HG03045 (cell line): Measurements from ENCODE around the gene NOX3.

ENCODE experiments used
- ATAC-seq: cut with Tn5 transposase; IDR thresholded peaks from one replicate; pipeline ENCODE4 v1.9.1; 2021; ENCODE audit warnings: mild to moderate bottlenecking, moderate library complexity; ENCODE audit not compliant: unreplicated experiment

Gene NOX3

DNA sequence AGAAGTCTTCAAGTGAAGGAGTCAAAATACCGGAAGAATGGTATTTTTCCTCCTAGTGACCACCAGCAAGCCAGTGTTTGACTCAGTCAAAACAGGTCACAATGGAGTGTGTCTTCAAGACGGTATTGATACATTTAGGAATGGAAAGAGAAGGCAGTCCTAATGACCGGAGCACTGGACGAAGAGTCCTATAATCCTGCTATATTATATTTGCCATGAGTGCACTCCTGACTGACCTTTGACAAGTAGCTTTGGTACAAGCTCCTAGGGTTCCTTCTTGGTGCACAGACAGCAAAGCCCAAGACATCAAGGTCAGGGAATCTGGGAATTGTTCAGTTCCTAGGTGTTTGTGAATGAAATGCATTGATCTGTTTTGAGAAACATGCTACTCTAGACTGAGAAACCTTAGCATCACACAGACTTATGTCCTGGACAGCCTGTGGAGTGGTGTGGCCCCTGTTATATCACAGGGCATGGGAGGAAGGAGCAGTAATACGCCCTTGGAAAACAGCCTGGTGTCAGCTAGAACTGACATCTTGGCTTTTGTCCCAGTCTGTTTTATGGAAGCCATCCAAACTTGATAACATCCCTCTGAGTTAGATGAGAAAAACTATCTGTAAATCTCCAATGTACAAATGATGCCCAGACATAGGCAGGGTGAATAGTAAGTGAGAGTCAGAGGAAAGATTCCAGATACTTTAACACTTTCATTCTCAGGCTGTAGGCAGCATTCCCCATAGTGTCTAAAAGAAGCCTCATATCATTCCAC is 18.5 kb downstream of the NOX3 start:
- no peak for ATAC-seq

GRCh38 chr6:155434829-155435423 is 20.7 kb downstream of the NOX3 start:
- ATAC-seq: no peak

GRCh38 chr6:155434096-155434495 is 21.5 kb downstream of the NOX3 start:
- no peak for ATAC-seq

- no peak for ATAC-seq
These were observed 23.3 kb downstream of the NOX3 start for GRCh38 chr6:155432293-155432692.

GRCh38 chr6:155429321-155429893 is 26.2 kb downstream of the NOX3 start:
- no peak for ATAC-seq

DNA sequence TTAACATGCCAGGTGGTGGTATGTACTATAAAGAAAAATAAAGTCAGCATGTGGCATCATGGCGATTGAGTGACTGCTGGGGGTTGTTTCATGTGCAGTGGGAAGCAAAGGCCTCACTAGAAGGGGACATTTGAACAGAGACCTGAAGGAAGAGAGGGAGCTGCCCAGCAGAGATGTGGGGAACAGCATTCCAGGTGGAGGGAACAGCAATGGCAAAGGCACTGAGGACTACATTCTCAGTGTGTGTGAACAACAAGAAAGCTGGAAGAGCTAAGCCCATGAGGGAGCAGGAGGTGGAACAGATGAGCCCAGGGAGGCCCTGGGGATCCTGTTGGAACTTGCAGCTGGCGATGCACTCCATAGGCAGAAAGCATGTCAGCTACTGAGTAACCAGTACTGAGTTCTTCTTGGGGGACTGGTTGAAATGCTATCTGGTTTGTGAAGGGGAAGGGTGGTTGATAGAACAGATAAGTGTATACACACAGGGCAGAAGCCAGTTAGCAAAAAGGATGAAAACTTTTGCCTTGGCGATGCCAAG is 29.2 kb downstream of the NOX3 start:
- ATAC-seq: no peak

DNA sequence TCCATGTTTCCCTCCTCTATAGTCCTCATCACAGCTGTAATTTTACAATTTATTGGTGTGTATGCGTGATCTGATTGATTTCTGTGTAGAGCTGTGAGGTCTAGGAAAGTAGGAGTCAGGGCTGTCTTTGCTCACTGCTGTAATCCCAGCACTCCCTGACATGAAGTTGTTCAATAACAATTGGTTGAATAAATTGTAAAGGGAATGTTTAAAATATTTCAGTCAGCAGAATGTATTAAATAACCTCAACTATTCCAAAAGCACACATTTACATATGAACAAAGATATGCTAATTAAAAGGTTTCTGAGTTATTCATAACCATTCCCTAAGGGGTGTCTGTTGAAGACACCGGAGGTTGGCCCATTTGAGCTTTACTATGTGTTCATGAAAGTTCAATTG is 31.5 kb downstream of the NOX3 start:
- ATAC-seq: no peak

DNA sequence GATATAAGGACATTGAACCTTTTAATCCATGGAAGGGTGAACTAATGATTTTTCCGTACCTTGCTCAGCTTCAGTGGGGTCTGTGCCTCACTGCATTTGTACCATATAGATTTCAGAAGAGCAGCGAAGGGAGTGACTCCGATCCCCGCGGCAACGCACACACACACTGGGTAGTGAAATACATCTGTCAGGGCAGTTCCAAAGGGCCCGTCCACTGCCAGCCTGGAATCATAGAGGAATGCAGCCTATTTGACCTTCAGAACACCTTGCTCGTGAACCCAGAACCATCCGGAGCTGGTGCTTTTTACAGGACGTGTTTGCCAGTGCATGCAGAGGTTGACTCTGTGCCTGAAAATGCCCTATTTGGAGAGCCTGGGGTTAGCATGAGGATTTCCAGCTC is 33.0 kb downstream of the NOX3 start:
- ATAC-seq: no peak

DNA sequence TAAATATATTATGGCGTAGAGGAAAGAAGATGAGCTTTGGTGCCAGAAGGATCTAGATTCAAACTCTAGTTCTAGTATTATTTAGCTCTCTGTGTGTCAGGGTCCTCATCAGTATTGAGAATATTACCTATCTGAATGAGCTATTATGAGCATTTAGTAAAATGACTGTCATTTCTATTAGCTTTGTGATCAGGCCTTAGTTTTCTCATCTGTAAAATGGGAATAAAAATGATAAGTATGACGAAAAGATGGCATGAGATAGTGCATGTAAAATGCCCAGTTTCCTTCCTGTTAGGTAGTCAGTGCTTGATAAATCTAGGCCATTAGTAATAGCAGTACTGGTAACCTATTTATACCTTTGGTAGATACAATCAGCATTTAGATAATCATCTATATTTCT is 35.1 kb downstream of the NOX3 start:
- ATAC-seq: no peak

DNA sequence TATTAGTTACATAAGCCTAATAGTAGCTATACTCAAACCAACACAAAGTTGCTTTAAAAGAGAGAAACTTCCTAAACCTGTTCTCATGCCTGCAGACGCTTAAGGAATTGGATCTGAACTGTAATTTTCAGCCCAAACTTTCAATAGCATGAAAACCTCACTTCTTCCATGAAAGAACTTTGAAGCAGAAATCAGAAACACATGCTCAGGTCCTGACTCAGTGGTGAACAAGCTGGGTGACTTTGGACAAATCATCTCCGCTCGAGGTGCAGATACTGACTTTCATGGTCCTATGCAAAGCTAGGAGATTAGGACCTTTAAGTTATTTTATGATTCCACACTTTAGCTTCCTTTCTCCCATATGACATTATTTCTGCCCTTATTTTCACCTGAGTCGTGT is 36.5 kb downstream of the NOX3 start:
- ATAC-seq: no peak

DNA sequence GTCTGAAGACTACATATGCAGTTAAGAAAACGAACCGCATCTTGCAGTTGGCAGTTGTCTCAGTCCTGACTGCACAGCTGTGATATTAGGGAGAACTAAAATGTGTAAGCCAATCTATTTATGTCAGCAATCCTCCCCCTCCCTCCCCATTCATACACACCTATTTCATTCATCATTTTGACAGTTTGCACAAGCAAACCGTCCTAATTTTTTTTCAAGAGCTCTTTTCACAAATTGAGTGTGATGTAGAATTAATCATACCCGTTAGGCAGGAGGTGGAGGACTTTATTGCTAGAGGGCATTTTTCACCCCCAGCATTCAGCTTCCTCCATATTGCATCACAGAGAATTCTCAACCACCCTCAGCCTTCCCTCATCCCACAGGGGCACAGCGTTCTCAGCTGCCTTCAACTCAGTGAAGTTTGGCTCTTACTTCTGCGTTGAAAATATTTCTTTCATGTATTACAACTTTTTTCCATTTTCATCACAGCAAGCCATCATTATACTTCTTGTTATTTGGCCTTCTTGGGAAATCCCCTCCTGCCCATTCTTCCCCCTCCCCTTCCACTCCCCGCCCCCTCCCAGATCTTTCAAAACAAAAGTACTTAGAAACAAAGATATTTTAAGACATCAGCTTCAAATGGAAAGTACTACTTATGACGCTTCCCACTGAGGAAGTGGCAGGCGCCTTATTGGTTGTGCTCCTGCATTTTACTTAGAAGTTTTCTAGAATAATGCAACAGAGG is 37.5 kb downstream of the NOX3 start:
- peak; percentile 64 for ATAC-seq

DNA sequence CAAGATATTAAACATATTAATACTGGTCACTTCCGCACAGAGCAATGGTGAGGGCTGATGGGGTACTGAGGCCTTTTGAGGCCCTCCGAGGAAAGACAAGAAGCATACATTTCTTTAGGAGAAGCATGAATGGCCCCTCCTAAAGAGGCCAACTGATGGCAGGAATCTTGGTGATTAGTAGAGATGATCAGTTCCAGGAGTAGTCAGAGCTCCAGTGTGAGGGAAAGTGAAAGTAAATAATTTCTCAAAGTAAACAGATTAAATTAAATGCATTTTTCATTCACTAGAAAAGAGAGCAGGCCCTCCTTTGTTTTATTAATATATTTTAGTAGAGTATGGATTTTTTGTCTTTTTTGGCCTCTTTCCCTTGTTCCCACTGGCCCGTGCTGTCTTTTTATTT is 38.2 kb downstream of the NOX3 start:
- no peak for ATAC-seq

GRCh38 chr6:155415953-155416352 is 39.7 kb downstream of the NOX3 start:
- ATAC-seq: no peak

GRCh38 chr6:155414049-155414448 is 41.6 kb downstream of the NOX3 start:
- no peak for ATAC-seq

GRCh38 chr6:155412335-155412734 is 43.3 kb downstream of the NOX3 start:
- no peak for ATAC-seq

DNA sequence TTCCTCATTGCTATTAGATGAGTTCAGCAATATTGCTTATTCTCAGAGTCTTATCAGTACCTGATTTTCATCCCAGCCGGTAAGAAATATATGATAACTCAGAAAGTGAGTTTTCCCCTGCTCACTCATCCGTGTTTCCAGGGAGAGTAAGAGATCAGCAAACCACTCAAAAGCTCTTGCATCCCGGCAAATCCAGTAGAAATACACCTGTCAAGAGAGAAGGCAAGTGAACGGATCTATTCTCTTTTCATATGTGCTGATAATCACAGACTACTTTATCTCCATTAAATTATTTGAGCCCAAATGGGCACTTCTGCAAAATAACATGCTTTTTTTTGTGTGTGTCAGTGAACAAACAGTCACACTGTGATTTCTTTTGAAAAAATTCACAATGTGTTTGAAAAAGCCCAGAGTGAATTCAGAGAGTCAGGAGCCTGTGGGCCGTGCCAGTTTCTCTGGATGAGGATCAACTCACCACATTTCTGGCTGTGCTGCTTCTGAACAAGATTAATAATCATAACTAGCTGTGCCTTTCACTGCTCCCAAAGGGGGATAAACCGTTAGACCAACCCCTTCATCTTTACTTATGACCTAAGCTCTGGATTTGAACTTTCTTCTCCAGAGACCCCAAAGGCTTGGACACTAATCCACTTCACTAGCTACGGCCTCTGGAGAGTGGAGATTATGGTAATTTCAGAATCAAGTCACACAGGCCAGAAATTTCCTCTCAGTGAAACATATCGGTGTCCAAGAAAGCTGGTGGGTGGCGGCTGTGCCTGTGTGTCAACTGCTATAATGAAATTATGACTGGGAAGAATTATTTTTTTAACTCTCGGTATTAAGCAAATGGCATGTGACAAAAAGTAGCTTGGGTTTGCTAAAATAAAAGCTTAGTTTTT is 44.2 kb downstream of the NOX3 start:
- ATAC-seq: no peak

DNA sequence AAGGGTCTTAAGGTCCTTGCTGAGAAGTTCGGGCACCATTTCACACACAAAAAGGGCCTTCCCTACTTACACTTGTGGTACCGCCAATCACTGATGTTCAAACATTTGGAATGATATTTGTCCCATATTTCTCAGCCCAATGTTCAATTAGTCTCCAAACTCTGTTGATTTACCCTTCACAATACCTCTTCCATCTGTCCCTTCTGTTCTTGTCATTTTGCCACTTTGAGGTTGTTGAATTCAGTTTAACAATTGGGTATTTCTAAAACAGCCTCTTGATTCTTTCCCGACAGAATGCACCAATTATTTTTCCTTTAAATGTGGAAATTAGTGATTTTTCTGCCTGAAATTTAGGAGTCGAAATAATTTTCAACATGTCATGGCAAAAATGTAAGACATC is 46.2 kb downstream of the NOX3 start:
- no peak for ATAC-seq

- no peak for ATAC-seq
These were observed 46.7 kb downstream of the NOX3 start for GRCh38 chr6:155408981-155409380.

DNA sequence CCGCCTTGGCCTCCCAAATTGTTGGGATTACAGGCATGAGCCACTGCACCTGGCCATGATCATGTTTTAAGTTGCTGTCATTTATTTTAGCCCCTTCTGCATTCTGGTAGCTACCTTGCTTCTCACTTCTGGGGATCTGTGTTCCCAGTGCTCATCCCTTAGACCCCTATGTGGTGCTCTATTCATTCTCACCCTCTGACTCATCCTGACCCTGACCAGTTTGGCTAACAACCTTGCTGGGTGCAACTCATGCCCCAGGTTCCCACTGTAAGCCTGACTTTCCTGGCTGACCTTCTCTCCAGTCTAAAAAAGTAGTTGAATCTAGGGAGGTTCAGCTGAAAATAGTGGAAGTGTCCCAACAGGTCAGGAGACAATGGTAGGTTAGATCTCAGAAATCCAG is 47.4 kb downstream of the NOX3 start:
- ATAC-seq: no peak

- ATAC-seq: no peak
These were observed 48.8 kb downstream of the NOX3 start for GRCh38 chr6:155406801-155407200.
